Measurements from ENCODE around the gene LRRC49.
"Not testable (repeated sequence)": the region's sequence is repeated elsewhere in the genome, so short reads cannot be mapped to it uniquely, and the experiment has no call there.

The LRRC49 gene

GRCh38 chr15:70892002-70892911, at the start of gene LRRC49, which contains the start of gene THAP10:
TSS of gene LRRC49 (plus strand) at chr15:70892826. CDS start at chr15:70892895, 69 bp downstream.
TSS of gene THAP10 (minus strand) at chr15:70892433. CDS start at chr15:70892272, 161 bp downstream.
- DNase-seq (ENCODE audit: low read depth), result peak; percentile 12

- DNase-seq (ENCODE audit: low read depth), result no peak
Observed at GRCh38 chr15:70845602-70846360, 46.8 kb upstream of the LRRC49 start.

GRCh38 chr15:70851889-70852288, 40.7 kb upstream of the LRRC49 start:
- no peak for DNase-seq (ENCODE audit: low read depth)

GRCh38 chr15:70852501-70853317, 39.9 kb upstream of the LRRC49 start:
- DNase-seq (ENCODE audit: low read depth), result no peak

- DNase-seq (ENCODE audit: low read depth), result no peak
Observed at GRCh38 chr15:70853318-70853972, 39.2 kb upstream of the LRRC49 start.

- peak; percentile 21 for DNase-seq (ENCODE audit: low read depth)
Observed at GRCh38 chr15:70853973-70854665, 38.5 kb upstream of the LRRC49 start, which contains the start of gene LARP6. TSS of gene LARP6 (minus strand) at chr15:70854157. CDS start at chr15:70854088, 69 bp downstream.

GRCh38 chr15:70854666-70854976, 38.0 kb upstream of the LRRC49 start:
- DNase-seq (ENCODE audit: low read depth), result no peak

GRCh38 chr15:70855764-70856163, 36.9 kb upstream of the LRRC49 start:
- no peak for DNase-seq (ENCODE audit: low read depth)

- DNase-seq (ENCODE audit: low read depth), result no peak
Observed at GRCh38 chr15:70856177-70856883, 36.3 kb upstream of the LRRC49 start.

GRCh38 chr15:70856884-70857561, 35.6 kb upstream of the LRRC49 start:
- no peak for DNase-seq (ENCODE audit: low read depth)

GRCh38 chr15:70857562-70858285, 34.9 kb upstream of the LRRC49 start:
- no peak for DNase-seq (ENCODE audit: low read depth)

GRCh38 chr15:70858614-70859321, 33.9 kb upstream of the LRRC49 start:
- DNase-seq (ENCODE audit: low read depth), result not testable (repeated sequence)

GRCh38 chr15:70859322-70859908, 33.2 kb upstream of the LRRC49 start:
- no peak for DNase-seq (ENCODE audit: low read depth)

GRCh38 chr15:70859998-70860397, 32.6 kb upstream of the LRRC49 start:
- no peak for DNase-seq (ENCODE audit: low read depth)

- DNase-seq (ENCODE audit: low read depth), result no peak
Observed at GRCh38 chr15:70863450-70864218, 29.0 kb upstream of the LRRC49 start.

GRCh38 chr15:70866982-70867641, 25.5 kb upstream of the LRRC49 start:
- no peak for DNase-seq (ENCODE audit: low read depth)
